HG02798 (cell line): ENCODE data around the gene GLP2R.

Source experiments
- ATAC-seq: cut with Tn5 transposase; IDR thresholded peaks from one replicate; pipeline ENCODE4 v1.9.1; 2021; ENCODE audit warnings: mild to moderate bottlenecking; ENCODE audit not compliant: unreplicated experiment, poor library complexity

Gene GLP2R

DNA sequence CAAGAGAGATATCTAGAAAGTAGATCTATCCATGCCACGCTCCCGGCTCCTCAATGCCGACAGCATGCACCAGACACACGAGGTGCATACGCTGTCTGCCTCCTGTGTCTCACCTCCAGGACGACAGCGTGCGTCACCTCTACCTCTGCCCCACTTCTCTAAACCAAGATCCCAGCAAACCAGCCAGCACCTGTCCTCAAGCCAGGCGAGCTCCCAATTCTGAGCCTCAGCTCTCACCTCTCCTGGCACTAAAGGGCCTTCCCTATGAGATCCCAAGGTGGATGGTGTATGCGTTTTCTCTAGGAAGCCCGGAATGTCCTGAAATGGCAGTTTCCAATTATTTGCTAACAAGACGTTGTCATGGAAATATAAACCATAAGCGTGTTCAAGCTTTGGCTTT, 115.6 kb downstream of the GLP2R start:
- ATAC-seq: no peak
